Measurements from ENCODE around the gene NINJ2. TPM values are rescaled to one million over a fixed set of nuclear protein-coding genes. Genes with fewer than 3 reads are reported as not detected.

Gene NINJ2
- total and polyA plus RNA-seq, 10 of the 15 experiments (the other 5 are each of a cell fraction or from before 2014, with no cell fraction given) = 8.9 to 51.6 (median 21.3) TPM

GRCh38 chr12:666766-667308 is 3.6 kb upstream of the NINJ2 start (continued):
- TF ChIP-seq IKZF2 (IDR thresholded peaks at IDR 0.05) = peak; percentile 85 to 91
- peak; percentile 34; the same call in 1 of the 2 replicates for TF ChIP-seq WRNIP1 (IDR thresholded peaks at IDR 0.05; ENCODE audit: borderline replicate concordance, low read depth, low read length)
- TF ChIP-seq HDAC6 (IDR thresholded peaks at IDR 0.05; ENCODE audit: unreplicated experiment) = no peak
- TF ChIP-seq BHLHE40 (IDR thresholded peaks at IDR 0.05; ENCODE audit: borderline replicate concordance in 1 of 2, low read depth in 2 of 2, low read length in 1 of 2) = peak; percentile 44 to 52; a peak in 2 of 4 replicates
- 0 out of 2 replicates have a peak, but pooled peaks have one; percentile 15 for TF ChIP-seq IRF4 (IDR thresholded peaks at IDR 0.05; ENCODE audit: low read depth, low read length)
- peak; percentile 61; the same call in 1 of the 2 replicates for TF ChIP-seq NFIC (IDR thresholded peaks at IDR 0.05; ENCODE audit: low read depth, low read length)
- no peak for TF ChIP-seq ZZZ3 (IDR thresholded peaks at IDR 0.05; ENCODE audit: control insufficient read depth, insufficient read length, low read depth)
- TF ChIP-seq, protein P1, sequence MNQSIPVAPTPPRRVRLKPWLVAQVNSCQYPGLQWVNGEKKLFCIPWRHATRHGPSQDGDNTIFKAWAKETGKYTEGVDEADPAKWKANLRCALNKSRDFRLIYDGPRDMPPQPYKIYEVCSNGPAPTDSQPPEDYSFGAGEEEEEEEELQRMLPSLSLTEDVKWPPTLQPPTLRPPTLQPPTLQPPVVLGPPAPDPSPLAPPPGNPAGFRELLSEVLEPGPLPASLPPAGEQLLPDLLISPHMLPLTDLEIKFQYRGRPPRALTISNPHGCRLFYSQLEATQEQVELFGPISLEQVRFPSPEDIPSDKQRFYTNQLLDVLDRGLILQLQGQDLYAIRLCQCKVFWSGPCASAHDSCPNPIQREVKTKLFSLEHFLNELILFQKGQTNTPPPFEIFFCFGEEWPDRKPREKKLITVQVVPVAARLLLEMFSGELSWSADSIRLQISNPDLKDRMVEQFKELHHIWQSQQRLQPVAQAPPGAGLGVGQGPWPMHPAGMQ (IDR thresholded peaks at IDR 0.05; ENCODE audit: borderline replicate concordance) = no peak
- TF ChIP-seq CBX5 (IDR thresholded peaks at IDR 0.05; ENCODE audit: low read depth) = peak; percentile 60; the same call in 1 of the 2 replicates
- peak; percentile 79 for TF ChIP-seq PML (IDR thresholded peaks at IDR 0.05; ENCODE audit: low read length)
- peak; percentile 59 for TF ChIP-seq POLR2A (IDR thresholded peaks at IDR 0.05; ENCODE audit: low read depth, low read length)
- TF ChIP-seq TBL1XR1 (IDR thresholded peaks at IDR 0.05; ENCODE audit: low read depth, low read length) = no peak
- peak; percentile 33 for TF ChIP-seq BCL3 (IDR thresholded peaks at IDR 0.05; ENCODE audit: borderline replicate concordance, insufficient read depth, low read depth, low read length, poor library complexity, severe bottlenecking)
- TF ChIP-seq, protein P2, sequence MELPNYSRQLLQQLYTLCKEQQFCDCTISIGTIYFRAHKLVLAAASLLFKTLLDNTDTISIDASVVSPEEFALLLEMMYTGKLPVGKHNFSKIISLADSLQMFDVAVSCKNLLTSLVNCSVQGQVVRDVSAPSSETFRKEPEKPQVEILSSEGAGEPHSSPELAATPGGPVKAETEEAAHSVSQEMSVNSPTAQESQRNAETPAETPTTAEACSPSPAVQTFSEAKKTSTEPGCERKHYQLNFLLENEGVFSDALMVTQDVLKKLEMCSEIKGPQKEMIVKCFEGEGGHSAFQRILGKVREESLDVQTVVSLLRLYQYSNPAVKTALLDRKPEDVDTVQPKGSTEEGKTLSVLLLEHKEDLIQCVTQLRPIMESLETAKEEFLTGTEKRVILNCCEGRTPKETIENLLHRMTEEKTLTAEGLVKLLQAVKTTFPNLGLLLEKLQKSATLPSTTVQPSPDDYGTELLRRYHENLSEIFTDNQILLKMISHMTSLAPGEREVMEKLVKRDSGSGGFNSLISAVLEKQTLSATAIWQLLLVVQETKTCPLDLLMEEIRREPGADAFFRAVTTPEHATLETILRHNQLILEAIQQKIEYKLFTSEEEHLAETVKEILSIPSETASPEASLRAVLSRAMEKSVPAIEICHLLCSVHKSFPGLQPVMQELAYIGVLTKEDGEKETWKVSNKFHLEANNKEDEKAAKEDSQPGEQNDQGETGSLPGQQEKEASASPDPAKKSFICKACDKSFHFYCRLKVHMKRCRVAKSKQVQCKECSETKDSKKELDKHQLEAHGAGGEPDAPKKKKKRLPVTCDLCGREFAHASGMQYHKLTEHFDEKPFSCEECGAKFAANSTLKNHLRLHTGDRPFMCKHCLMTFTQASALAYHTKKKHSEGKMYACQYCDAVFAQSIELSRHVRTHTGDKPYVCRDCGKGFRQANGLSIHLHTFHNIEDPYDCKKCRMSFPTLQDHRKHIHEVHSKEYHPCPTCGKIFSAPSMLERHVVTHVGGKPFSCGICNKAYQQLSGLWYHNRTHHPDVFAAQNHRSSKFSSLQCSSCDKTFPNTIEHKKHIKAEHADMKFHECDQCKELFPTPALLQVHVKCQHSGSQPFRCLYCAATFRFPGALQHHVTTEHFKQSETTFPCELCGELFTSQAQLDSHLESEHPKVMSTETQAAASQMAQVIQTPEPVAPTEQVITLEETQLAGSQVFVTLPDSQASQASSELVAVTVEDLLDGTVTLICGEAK (IDR thresholded peaks at IDR 0.05; ENCODE audit: borderline replicate concordance) = peak; percentile 100
- peak; percentile 61 for TF ChIP-seq MXI1 (IDR thresholded peaks at IDR 0.05; ENCODE audit: low read depth, low read length)
- peak; percentile 49 for TF ChIP-seq CREM (IDR thresholded peaks at IDR 0.05; ENCODE audit: low read depth)
- TF ChIP-seq JUND (IDR thresholded peaks at IDR 0.05; ENCODE audit: low read depth, low read length) = peak; percentile 80
- no peak for TF ChIP-seq ZBTB4 (CRISPR knock-in tag; IDR thresholded peaks at IDR 0.05)
- TF ChIP-seq NR2F1 (conservative IDR thresholded peaks at IDR 0.05) = peak; percentile 88
- no peak for TF ChIP-seq NR2C1 (IDR thresholded peaks at IDR 0.05)

All from GM12878 (cell line).